Activated effector memory CD4-positive, alpha-beta T cell treated with Interleukin-2 at 50 U/mL for 16 hours (primary cell): ENCODE results near the gene PSMC3IP.
"Not testable (repeated sequence)": the region's sequence is repeated elsewhere in the genome, so short reads cannot be mapped to it uniquely, and the experiment has no call there.

Experiments used
- DNase-seq: peaks from one replicate; pipeline ENCODE4 v3.0.0-alpha.2; 2020

PSMC3IP gene, protein sequence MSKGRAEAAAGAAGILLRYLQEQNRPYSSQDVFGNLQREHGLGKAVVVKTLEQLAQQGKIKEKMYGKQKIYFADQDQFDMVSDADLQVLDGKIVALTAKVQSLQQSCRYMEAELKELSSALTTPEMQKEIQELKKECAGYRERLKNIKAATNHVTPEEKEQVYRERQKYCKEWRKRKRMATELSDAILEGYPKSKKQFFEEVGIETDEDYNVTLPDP

GRCh38 chr17:42577532-42578281 lies at the start of gene PSMC3IP:
Gene PSMC3IP (minus strand): TSS chr17:42577729. CDS start chr17:42577686, 43 bp downstream.
- DNase-seq = peak; percentile 87

DNA sequence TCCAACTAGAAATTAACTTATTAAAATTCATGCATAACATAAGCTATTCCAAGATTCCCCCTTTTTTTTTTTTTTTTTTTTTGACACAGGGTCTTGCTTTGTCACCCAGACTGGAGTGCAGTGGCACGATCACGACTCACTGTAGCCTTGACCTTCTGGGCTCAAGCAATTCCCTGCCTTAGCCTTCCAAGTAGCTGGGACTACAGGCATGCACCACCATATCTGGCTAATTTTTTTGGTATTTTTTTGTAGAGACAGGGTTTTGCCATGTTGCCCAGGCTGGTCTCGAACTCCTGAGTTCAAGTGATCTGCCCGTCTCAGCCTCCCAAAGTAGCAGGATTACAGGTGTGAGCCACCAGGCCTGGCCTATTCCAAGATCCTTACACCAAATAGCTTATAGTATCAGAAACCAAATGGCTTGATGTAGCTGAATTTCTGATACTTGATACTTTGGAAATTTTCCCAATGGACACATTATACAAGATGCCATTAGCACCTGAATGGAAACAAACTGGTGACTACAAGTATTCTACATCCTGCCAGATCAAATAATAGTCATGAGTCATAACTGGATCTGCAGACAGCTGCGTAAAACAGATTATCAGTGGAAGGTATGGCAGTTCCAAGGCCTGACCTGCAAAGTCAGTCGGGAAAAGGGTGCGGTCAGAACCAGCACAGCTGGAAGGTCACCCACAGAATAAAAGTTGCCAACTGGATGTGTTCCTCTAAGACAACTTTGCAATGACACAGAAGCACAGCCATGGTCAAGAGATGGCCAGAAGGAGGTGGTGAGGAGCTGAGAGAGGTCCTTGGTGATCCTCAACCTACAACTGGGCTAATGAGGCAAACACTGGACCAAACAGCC lies 46.4 kb upstream of the PSMC3IP start:
- no peak for DNase-seq

DNA sequence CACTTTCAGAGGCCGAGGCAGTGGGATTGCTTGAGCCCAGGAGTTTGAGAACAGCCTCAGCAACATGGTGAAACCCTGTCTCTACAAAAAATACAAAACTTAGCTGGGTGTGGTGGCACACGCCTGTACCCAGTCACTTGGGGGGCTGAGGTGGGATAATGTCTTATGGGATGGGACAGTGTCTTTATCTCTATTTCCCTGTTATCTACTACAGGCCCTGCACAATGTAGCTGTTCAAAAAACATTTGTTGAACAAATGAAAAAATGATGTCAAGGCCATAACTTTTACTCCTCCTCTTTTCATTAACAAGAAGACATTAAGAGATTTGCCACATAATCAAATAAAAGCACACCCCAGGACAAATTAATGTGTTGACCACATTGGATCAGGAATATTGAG lies 45.7 kb upstream of the PSMC3IP start:
- no peak for DNase-seq

GRCh38 chr17:42621987-42622386 lies 44.5 kb upstream of the PSMC3IP start:
- DNase-seq = not testable (repeated sequence)

DNA sequence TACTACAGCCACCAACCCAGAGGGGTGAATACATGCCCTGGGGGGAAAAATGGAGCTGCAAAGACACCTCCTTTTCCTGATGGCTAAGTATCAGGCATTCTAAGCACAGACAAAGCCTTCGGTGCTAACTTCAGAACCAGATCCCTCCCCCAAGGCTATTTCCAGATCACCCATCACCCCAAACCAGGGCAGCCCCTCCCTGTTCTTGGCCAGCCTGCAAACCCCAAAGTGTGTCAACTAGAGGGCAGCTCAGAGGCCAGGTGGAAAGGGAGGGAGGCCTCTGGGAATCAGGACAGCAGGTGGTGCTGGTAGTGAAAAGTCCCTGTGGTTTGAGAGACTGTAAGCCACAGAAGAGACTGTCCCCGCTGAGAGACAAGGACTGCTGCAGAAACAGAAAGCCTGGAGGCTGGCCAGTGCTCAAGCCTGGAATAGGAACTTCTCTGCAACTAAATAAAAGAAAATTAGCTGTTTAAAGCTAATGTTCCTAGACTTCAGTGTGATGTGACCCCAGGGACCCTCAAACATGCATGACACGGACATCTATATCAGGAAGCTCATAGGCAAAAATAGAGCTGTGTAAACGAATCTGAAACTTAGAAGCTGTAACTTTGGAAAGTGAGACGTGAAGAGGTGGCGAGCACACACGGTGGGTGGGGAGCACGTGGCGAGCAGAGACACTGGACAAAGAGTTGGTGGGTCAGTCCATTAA lies 41.1 kb upstream of the PSMC3IP start:
- DNase-seq = no peak

- no peak for DNase-seq
Measured at GRCh38 chr17:42617956-42618431, 40.5 kb upstream of the PSMC3IP start.

DNA sequence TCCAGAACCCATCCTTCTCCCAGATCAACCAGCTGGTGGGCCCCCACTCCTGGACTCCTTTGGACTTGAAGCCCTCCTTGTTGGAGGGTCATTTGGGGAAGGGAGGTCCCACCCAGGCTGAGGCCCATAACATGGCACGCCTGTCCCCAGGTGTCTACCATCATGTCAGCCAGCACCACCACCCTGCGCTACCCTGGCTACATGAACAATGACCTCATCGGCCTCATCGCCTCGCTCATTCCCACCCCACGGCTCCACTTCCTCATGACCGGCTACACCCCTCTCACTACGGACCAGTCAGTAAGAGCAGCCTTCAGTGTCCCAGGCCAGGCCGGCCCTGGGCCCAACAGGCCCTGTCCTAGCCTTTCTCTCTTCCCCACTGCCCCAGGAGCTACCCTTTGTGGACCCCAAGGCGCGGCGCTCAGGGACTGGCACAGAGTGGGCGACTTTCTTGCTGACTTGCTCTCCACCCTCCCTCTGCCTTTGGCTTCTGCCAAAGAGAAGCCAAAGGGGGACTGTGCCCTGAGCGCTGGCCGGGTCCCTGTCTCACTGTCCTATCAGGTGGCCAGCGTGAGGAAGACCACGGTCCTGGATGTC lies 36.3 kb upstream of the PSMC3IP start:
- no peak for DNase-seq

DNA sequence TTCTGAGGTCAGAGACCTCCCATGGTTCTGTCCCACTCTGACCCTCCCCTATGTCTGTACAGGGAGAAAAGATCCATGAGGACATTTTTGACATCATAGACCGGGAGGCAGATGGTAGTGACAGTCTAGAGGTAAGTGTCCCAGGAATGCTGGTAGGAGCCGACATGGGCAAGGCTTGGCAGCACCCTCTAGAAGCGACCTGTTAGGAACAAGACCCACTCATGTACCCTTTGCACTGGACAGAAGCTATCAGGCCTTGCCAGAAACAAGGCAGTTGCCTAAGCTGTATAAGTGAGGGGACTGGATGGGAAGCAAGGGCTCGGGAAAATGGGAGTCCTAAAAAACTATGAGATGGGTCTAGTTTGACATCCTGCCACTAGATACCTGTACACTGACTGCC lies 34.5 kb upstream of the PSMC3IP start:
- no peak for DNase-seq

- peak; percentile 1 for DNase-seq
Measured at GRCh38 chr17:42609814-42610801, 32.6 kb upstream of the PSMC3IP start.

GRCh38 chr17:42609182-42609813 lies 31.8 kb upstream of the PSMC3IP start, which contains the start of the genes RETREG3 and TUBG1:
Gene RETREG3 (minus strand): TSS chr17:42609374. CDS start chr17:42609324, 50 bp downstream.
Gene TUBG1 (plus strand): TSS chr17:42609683. CDS start chr17:42609738, 55 bp downstream.
- DNase-seq = peak; percentile 99

GRCh38 chr17:42608305-42609181 lies 31.0 kb upstream of the PSMC3IP start:
- DNase-seq = no peak

GRCh38 chr17:42607769-42608168 lies 30.2 kb upstream of the PSMC3IP start:
- no peak for DNase-seq

GRCh38 chr17:42603318-42603717 lies 25.8 kb upstream of the PSMC3IP start:
- no peak for DNase-seq

DNA sequence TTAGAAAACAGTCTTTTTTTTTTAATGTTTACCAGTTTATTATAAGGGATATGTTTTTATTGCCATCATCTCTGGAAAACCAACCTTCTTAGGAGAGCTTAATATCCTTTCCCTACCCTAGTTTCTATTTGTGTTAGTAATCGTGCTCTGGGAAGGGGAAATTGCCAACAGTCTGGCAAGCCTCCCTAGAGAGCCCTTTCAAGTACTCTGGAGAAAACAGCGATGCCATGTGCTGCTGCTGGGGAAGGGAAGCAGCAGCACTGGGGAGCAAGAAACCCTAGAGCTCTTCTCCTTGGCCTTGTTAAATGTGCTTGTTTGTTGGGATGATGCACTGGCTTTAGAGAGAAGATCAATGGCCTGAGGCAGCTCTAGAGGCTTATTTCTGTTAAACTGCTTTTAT lies 21.4 kb upstream of the PSMC3IP start:
- no peak for DNase-seq

- DNase-seq = no peak
Measured at GRCh38 chr17:42596386-42596785, 18.9 kb upstream of the PSMC3IP start.

DNA sequence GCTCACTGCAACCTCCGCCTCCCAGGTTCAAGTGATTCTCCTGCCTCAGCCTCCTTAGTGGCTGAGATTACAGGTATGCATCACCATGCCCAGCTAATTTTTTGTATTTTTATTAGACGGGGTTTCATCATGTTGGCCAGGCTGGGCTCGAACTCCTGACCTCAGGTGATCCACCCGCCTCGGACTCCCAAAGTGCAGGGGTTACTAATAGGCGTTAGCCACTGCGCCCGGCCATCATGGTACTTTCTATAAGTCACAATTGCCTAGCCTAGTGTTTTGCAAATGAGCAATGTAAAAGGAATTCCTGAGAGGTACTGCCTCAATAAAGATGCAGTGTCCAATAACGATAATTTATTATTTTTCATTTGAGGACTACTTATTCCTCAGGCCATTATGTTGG lies 13.9 kb upstream of the PSMC3IP start:
- no peak for DNase-seq

- no peak for DNase-seq
Measured at GRCh38 chr17:42590886-42591285, 13.4 kb upstream of the PSMC3IP start.

DNA sequence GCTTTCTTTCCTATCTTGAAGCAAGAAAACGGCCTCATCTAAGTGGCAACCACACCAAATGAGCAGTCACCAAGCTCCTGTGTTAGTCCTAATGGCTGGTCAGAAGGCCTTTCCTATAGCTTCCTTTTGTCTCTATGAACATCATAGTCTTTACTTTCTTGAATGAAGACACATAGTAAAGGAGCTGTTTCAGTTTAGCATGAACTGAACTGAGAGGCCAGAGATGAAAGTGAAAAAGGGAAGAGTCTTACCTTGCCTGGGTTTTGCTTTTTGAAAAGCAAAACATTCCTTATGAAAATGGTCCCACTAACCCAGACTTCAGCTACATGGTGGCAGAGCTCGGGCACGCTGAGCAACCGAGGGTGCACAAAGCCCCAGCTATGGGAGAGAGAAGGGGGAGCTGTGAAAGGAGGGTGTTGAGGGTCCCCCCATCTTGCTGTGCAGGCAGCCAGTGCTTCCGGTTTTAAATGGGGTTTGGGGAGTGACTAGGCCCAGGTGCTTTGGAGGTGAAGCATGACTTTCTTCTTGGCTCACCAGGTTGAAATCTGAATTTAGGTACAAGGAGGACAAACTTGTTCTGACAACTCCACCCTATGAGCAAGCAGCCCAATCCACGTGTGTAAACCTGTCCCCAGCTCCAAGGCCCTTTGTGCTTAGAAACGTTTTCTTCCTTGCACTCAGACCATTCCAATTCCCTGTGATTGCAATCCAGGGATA lies 9.1 kb upstream of the PSMC3IP start:
- DNase-seq = no peak

- no peak for DNase-seq
Measured at GRCh38 chr17:42585353-42585752, 7.8 kb upstream of the PSMC3IP start.
